ENCODE results near the gene RNASET2. TPM values are rescaled to one million over a fixed set of nuclear protein-coding genes. Genes with fewer than 3 reads are reported as not detected.

The RNASET2 gene
- total and polyA plus RNA-seq, 2 of the 13 experiments (the other 11 are each of a cell fraction or from before 2014, with no cell fraction given): 44.6 to 597 TPM

DNA sequence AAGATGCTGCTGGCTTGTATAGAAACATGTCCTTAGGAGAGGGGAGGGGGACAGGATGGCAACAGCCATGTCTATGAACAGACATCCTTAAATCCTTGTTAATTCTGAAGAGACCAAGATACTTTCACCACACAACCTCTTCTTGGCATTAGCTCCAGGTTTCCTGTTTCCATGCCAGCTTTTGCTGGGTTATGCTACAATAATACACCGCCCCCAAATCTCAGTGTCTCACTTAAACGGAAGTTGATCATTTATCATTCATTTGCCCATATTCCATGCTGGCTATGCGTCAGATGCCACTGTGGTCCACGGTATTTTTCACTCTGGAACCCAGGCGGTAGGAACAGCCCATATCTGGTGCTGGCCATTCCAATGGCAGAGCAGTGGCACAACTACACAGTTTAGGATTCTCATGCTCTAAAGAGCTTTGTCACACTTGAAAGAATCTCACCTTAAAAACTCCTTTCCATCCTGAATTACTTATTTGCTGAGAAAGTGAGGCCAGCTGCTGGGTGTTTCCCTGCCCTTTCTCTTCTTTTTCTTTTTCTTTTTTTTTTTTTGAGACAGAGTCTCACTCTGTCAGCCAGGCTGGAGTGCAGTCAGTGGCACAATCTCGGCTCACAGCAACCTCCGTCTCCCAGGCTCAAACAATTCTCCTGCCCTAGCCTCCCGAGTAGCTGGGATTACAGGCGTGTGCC is 3.7 kb upstream of the RNASET2 start (continued):
- TF ChIP-seq ZNF589 (CRISPR knock-in tag; conservative IDR thresholded peaks at IDR 0.05) (no peak), ZNF383 (CRISPR knock-in tag; IDR thresholded peaks at IDR 0.05; ENCODE audit: borderline replicate concordance) (no peak), ZBTB44 (CRISPR knock-in tag; IDR thresholded peaks at IDR 0.05) (no peak), ZNF670 (CRISPR knock-in tag; IDR thresholded peaks at IDR 0.05; ENCODE audit: borderline replicate concordance) (0 out of 2 replicates have a peak, but pooled peaks have one; percentile 43), REST (IDR thresholded peaks at IDR 0.05; ENCODE audit: borderline replicate concordance in 1 of 2, low read depth in 1 of 2, low read length in 2 of 2) (no peak), ZNF558 (CRISPR knock-in tag; IDR thresholded peaks at IDR 0.05; ENCODE audit: borderline replicate concordance) (0 out of 2 replicates have a peak, but pooled peaks have one; percentile 42), SMAD9 (CRISPR knock-in tag; IDR thresholded peaks at IDR 0.05) (0 out of 2 replicates have a peak, but pooled peaks have one; percentile 43), TOPORS (CRISPR knock-in tag; IDR thresholded peaks at IDR 0.05) (no peak), ZNF354B (CRISPR knock-in tag; IDR thresholded peaks at IDR 0.05) (peak; percentile 40; the same call in 1 of the 2 replicates), MZF1 (CRISPR knock-in tag; IDR thresholded peaks at IDR 0.05; ENCODE audit: borderline replicate concordance) (0 out of 2 replicates have a peak, but pooled peaks have one; percentile 74), ZBTB42 (CRISPR knock-in tag; IDR thresholded peaks at IDR 0.05) (no peak), HOXA7 (CRISPR knock-in tag; IDR thresholded peaks at IDR 0.05) (no peak), STAT6 (CRISPR knock-in tag; IDR thresholded peaks at IDR 0.05; ENCODE audit: borderline replicate concordance) (no peak), TCF7L2 (IDR thresholded peaks at IDR 0.05; ENCODE audit: low read depth, low read length) (no peak)
- TF ChIP-seq, protein P1, sequence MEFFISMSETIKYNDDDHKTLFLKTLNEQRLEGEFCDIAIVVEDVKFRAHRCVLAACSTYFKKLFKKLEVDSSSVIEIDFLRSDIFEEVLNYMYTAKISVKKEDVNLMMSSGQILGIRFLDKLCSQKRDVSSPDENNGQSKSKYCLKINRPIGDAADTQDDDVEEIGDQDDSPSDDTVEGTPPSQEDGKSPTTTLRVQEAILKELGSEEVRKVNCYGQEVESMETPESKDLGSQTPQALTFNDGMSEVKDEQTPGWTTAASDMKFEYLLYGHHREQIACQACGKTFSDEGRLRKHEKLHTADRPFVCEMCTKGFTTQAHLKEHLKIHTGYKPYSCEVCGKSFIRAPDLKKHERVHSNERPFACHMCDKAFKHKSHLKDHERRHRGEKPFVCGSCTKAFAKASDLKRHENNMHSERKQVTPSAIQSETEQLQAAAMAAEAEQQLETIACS (CRISPR knock-in tag; IDR thresholded peaks at IDR 0.05): no peak

Data from HepG2 (cell line).